A549 (cell line): Measurements from ENCODE around the gene SKIC2. TPM values are rescaled to one million over a fixed set of nuclear protein-coding genes. Genes with fewer than 3 reads are reported as not detected.
A peak's percentile ranks its signal among the peaks of the same experiment; 100 is the strongest.
"Not testable (repeated sequence)": the region's sequence is repeated elsewhere in the genome, so short reads cannot be mapped to it uniquely, and the experiment has no call there.

Experiments used
- ATAC-seq, 2 experiments: fragments of 200-7000 bp in 1 of 2; fragments of >200 bp in 1 of 2; cut with Nextera tagmentation in 1 of 2; cut with Tn5 transposase in 1 of 2; 3 replicates each; pipeline versions ENCODE4 v1.8.0 to v1.9.1; 2018 to 2020; ENCODE audit warnings: mild to moderate bottlenecking in 1 of 2, moderate library complexity in 1 of 2
- CTCF ChIA-PET: fragments of 300-600 bp; sonication (Branson Sonifier 250); formaldehyde crosslinking; extraction: SDS; loops from one replicate; lab custom pipeline; 2021; ENCODE audit warnings: antibody characterized with exemption, inconsistent platforms; lab: Yijun Ruan, JAX
- POLR2A ChIA-PET: fragments of 350-600 bp; formaldehyde crosslinking; extraction: SDS; loops from one replicate; lab custom pipeline; 2021; ENCODE audit warnings: antibody characterized with exemption, inconsistent platforms; lab: Yijun Ruan, JAX
- DNase-seq, 2 experiments: peaks; one replicate each; pipeline versions ENCODE4 v3.0.0 to v3.0.0-alpha.2; 2011 to 2016; ENCODE audit warnings: low read depth in 1 of 2, low spot score in 1 of 2
- FAIRE-seq: peaks from 2 replicates; lab custom pipeline; 2011; peaks lifted over from hg19 to GRCh38; lab: Jason Lieb, UNC
- H3K27ac ChIP-seq, 2 experiments: fragments of >200 bp; sonication (Bioruptor Twin); formaldehyde crosslinking; 3 replicates each; pipeline ENCODE4 v1.5.1; 2016 to 2017
- H3K4me1 ChIP-seq: fragments of >200 bp; sonication (Bioruptor Twin); formaldehyde crosslinking; 3 replicates; pipeline ENCODE4 v1.6.1; 2016
- H3K4me2 ChIP-seq: fragments of >200 bp; sonication (Bioruptor Twin); formaldehyde crosslinking; 3 replicates; pipeline ENCODE4 v1.6.1; 2016
- H3K4me3 ChIP-seq: fragments of >200 bp; sonication (Bioruptor Twin); formaldehyde crosslinking; 3 replicates; pipeline ENCODE4 v1.5.1; 2016
- H3K9me3 ChIP-seq: fragments of >200 bp; sonication (Bioruptor Twin); formaldehyde crosslinking; 3 replicates; pipeline ENCODE4 v1.6.1; 2016
- WGBS: methylation state at CpG from one replicate; pipeline ENCODE4 v1.1.6; 2017; ENCODE audit errors: missing lambda C conversion rate; 5-methylcytosine and 5-hydroxymethylcytosine counted together
- polyA plus RNA-seq, 4 experiments: library from polyadenylated mRNA; depleted of rRNA in 3 of 4; stranded (reverse); fragments of >200 nt; fragmentation: RNase III in 1 of 4; extraction: RNeasy Plus Mini Kit Qiagen cat#74134 plus additional on column Dnase treatment in 1 of 4; gene quantifications; 2 replicates in 3 of 4; 3 replicates in 1 of 4; pipeline ENCODE4 v1.2.3, GENCODE V29; 2011 to 2017

Gene SKIC2
- polyA plus RNA-seq, 2 of the 4 experiments (the other 2 are of a cell fraction): 20.8 to 37.5 TPM

DNA sequence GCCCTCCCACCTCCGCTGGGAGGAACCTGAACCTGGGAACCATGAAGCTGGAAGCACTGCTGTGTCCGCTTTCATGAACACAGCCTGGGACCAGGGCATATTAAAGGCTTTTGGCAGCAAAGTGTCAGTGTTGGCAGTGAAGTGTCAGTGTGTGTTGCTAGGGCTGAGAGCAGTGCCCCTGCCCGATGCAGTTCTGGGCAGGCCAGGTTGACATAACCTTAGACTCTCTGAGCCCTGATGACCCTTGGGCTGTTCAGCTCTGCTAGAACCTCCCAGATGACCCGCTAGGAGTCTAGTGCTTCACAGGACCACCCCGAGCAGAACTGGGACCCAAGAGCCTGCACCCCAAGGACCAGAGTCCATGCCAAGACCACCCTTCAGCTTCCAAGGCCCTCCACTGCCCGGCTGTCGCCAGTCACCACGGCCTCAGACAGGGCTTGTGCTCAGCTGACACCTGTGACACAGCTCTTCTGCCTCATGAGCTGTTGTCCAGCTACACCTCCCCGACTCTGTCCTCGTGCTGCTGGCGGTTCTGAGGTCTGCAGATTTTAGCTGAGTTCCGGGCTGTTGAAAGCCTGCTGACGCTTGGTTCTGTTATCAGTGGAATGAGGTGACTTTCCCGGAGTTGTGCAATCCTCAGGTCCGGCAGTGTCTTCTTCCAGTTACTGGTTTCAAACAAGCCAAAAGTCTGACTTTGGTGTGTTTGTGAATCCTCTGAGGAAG is 43.7 kb downstream of the SKIC2 start:
- CTCF ChIA-PET, H3K9me3 ChIP-seq, ATAC-seq, H3K4me3 ChIP-seq, FAIRE-seq, H3K27ac ChIP-seq, H3K4me1 ChIP-seq, POLR2A ChIA-PET, H3K4me2 ChIP-seq, DNase-seq: not testable (repeated sequence)
- no CpG with 5 or more reads among the region's 15 CpGs for WGBS

DNA sequence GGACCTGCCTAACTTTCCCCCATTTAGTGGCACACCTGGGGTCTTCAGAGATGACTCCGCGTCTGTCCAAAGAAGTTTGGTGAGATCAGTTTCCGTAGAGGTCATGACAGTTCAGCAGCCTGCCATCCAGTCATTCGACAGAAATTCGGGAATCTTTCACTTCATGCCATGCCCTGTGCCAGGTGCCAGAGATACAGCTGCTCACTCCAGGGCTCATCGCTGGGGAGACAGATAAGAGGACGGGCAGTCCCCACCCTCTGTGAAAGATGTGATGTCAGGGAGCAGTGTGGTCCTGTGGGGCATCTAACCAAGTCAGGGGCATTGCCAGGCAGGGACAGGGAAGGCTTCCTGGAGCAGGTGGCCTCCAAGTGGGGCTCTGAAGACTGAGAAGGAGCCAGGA is 44.3 kb downstream of the SKIC2 start:
- H3K27ac ChIP-seq, H3K9me3 ChIP-seq, H3K4me2 ChIP-seq, DNase-seq, H3K4me1 ChIP-seq, ATAC-seq, POLR2A ChIA-PET, FAIRE-seq, H3K4me3 ChIP-seq, CTCF ChIA-PET: not testable (repeated sequence)
- no CpG with 5 or more reads among the region's 7 CpGs for WGBS

DNA sequence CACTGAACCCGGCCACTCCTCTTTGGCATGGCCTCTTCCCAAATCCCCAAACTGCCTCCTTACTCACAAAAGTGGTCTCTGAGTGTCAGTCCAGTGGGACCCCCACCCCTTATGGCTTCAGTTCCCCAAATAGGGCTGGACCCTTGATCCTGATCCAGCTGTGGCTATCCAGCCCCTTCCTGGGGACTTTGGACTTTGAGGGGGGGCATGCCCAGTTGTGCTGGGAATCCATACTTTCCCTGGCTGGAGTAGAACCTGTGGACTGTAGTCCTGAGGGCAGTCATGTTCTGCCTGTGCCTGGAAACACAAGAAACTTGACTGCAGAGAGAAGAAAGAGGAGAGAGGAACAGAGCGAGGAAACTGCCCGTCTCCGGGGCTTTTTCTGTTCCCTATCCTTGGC is 45.4 kb downstream of the SKIC2 start:
- H3K4me1 ChIP-seq, DNase-seq, H3K4me3 ChIP-seq, H3K4me2 ChIP-seq, CTCF ChIA-PET, POLR2A ChIA-PET, H3K27ac ChIP-seq, H3K9me3 ChIP-seq, FAIRE-seq, ATAC-seq: not testable (repeated sequence)
- WGBS: 71% methylated on average over 4 of the region's 4 CpGs

DNA sequence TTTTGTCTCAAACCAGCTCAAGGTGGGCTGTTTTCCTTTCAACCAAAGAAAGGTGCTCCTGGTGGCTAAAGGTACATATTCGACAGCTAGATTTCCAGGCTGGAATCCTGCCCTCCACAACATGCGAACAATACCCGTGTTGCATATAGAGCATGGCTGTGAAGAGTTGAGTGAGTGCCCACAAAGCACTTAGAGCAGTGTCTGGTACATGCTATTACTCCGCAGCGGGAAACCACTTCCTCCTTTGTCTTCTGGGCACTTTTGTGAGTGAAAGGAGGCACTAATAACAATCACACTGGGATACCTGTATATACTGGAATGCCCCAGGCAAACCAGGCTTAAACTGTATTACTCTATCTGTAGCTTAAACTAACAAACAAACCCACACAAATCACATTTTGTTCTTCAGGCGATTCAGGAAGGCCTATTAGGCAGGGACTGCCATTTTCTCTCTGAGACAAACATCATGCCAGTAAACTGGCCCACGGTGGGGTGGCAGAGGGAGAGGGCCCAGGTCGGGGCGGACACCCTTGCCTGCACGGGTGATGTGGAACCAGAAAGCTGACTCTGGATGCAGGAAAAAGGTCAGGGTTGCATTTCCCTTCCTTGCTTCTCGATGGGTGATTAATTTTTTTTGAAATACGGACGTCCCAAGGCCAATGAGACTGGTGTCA is 46.0 kb downstream of the SKIC2 start:
- H3K27ac ChIP-seq, H3K4me2 ChIP-seq, DNase-seq, POLR2A ChIA-PET, FAIRE-seq, CTCF ChIA-PET, H3K4me3 ChIP-seq, ATAC-seq, H3K4me1 ChIP-seq, H3K9me3 ChIP-seq: not testable (repeated sequence)
- WGBS: 67% methylated on average over 9 of the region's 13 CpGs

DNA sequence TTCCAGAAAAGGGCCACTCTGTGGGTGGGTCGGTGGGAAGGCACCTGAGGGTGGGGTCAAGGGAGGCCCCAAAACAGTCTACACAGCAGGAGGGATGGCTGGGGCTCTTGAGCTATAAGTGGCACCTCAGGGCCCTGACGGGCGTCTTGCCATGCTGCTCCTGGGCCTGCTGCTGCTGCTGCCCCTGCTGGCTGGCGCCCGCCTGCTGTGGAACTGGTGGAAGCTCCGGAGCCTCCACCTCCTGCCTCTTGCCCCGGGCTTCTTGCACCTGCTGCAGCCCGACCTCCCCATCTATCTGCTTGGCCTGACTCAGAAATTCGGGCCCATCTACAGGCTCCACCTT is 46.5 kb downstream of the SKIC2 start:
- ATAC-seq: 0 out of 6 replicates have a peak, but pooled peaks of 1 of the 2 experiments have one; percentile 22
- H3K4me2 ChIP-seq, CTCF ChIA-PET, H3K4me3 ChIP-seq, H3K4me1 ChIP-seq, POLR2A ChIA-PET, FAIRE-seq, H3K27ac ChIP-seq, H3K9me3 ChIP-seq: not testable (repeated sequence)
- DNase-seq: peak in 1 of 2 experiments; percentile 0
- WGBS: 27% methylated on average over 3 of the region's 9 CpGs

DNA sequence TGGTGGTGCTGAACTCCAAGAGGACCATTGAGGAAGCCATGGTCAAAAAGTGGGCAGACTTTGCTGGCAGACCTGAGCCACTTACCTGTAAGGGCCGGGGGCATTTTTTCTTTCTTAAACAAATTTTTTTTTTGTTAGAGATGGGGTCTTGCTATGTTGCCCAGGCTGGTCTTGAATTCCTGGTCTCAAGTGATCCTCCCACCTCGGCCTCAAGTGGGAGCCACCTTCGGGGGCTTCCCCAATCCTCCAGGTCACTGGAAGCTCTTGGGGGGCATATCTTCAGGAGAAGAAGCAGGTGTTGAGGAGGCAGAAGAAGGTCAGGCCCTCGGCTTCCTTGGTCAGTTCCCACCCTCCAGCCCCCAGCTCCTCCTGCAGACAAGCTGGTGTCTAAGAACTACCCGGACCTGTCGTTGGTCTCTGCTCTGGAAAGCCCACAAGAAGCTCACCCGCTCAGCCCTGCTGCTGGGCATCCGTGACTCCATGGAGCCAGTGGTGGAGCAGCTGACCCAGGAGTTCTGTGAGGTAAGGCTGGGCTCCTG is 47.1 kb downstream of the SKIC2 start:
- H3K4me2 ChIP-seq, ATAC-seq, POLR2A ChIA-PET, CTCF ChIA-PET, DNase-seq, H3K4me1 ChIP-seq, H3K4me3 ChIP-seq, H3K27ac ChIP-seq, FAIRE-seq, H3K9me3 ChIP-seq: not testable (repeated sequence)
- 19% methylated on average over 3 of the region's 8 CpGs for WGBS

DNA sequence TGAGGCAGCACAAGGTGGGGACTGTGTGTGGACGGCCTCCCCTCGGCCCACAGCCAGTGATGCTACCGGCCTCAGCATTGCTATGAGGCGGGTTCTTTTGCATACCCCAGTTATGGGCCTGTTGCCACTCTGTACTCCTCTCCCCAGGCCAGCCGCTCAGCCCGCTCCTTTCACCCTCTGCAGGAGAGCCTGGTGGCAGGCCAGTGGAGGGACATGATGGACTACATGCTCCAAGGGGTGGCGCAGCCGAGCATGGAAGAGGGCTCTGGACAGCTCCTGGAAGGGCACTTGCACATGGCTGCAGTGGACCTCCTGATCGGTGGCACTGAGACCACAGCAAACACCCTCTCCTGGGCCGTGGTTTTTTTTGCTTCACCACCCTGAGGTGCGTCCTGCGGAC is 48.1 kb downstream of the SKIC2 start:
- DNase-seq (peak in 1 of 2 experiments; percentile 7), ATAC-seq (peak; percentile 23 to 69; a peak in 3 of 6 replicates)
- H3K4me3 ChIP-seq, H3K4me2 ChIP-seq, CTCF ChIA-PET, H3K4me1 ChIP-seq, H3K27ac ChIP-seq, POLR2A ChIA-PET, FAIRE-seq, H3K9me3 ChIP-seq: not testable (repeated sequence)
- 52% methylated on average over 6 of the region's 12 CpGs for WGBS

DNA sequence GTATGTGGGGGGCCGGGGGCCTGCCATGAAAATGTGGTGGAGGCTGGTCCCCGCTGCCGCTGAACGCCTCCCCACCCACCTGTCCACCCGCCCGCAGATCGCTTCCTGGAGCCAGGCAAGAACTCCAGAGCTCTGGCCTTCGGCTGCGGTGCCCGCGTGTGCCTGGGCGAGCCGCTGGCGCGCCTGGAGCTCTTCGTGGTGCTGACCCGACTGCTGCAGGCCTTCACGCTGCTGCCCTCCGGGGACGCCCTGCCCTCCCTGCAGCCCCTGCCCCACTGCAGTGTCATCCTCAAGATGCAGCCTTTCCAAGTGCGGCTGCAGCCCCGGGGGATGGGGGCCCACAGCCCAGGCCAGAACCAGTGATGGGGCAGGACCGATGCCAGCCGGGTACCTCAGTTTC is 49.1 kb downstream of the SKIC2 start:
- H3K4me2 ChIP-seq, H3K9me3 ChIP-seq, H3K4me3 ChIP-seq, ATAC-seq, H3K27ac ChIP-seq, POLR2A ChIA-PET, H3K4me1 ChIP-seq, FAIRE-seq, DNase-seq, CTCF ChIA-PET: not testable (repeated sequence)
- no CpG with 5 or more reads among the region's 24 CpGs for WGBS

DNA sequence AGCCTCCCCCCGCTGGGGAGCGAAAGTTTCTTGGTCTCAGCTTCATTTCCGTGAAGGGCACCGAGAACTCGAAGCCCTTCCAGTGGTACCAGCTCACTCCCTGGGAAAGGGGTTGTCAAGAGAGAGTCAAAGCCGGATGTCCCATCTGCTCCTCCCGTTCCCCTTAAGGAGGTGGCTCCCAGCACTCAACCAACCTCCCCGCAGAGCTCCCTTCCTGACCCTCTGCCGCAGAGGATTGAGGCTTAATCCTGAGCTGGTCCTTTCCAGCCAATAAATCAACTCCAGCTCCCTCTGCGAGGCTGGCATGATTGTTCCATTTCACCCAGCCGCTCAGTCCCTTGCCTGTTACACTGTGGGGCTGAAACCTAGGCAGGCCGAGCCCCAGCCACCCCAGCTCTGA is 49.6 kb downstream of the SKIC2 start:
- H3K27ac ChIP-seq, FAIRE-seq, H3K4me3 ChIP-seq, H3K4me2 ChIP-seq, POLR2A ChIA-PET, DNase-seq, H3K9me3 ChIP-seq, H3K4me1 ChIP-seq, ATAC-seq, CTCF ChIA-PET: not testable (repeated sequence)
- 40% methylated on average over 1 of the region's 12 CpGs for WGBS

DNA sequence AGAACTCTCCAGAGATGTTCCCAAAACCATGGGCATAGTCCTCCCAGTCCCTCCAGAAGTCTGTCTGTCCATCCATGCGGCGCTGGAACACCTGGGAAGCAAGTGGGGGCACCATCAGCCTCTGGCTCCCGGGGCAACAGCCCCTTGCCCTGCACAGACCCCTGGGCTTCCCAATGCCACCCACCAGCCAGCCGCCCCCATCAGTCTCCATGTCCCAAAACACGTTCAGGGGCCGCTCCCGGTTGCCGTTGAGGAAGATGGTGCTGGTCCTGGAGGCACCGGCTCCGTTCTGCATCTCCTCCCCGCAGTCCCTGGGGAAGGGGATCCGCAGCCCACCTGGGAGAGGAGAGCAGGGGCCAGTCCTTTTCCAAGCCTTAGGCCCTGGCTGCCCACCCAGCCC is 50.6 kb downstream of the SKIC2 start:
- H3K27ac ChIP-seq, H3K4me2 ChIP-seq, POLR2A ChIA-PET, H3K4me1 ChIP-seq, CTCF ChIA-PET, DNase-seq, H3K4me3 ChIP-seq, ATAC-seq, H3K9me3 ChIP-seq, FAIRE-seq: not testable (repeated sequence)
- WGBS: no CpG with 5 or more reads among the region's 12 CpGs

DNA sequence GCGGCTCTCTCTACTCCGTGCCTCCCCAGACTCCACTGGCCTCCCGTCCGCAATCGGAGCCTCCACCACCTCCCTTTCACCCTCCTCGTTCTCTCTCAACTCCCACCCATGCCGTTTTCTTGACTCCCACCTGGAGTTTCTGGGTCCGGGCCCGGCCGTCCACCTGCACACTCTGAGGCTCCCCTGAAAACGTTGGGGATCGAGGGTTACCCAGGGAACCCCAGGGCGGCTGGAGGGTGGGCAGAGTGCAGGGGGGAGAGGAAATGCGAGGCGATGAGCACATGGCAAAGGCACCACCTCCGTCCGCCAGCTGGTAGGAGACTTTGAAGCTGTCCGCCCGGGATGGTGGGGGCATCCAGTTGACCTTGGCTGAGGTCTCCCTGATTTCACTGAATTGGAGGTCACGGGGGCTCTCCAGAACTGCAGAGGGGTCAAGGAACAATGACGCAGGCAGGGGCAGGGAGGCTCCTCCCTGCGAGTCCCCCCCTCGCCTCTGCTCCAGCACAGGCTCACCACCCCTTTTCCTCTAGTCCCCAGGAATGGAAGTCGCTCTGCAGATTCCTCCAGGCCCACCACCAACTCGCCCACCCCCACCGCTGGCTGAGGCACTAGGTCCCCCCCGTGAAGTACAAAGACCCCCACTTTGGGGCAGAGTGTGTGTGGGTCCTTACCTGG is 52.0 kb downstream of the SKIC2 start:
- POLR2A ChIA-PET, CTCF ChIA-PET, H3K4me1 ChIP-seq, H3K9me3 ChIP-seq, H3K4me2 ChIP-seq, H3K27ac ChIP-seq, H3K4me3 ChIP-seq, FAIRE-seq, DNase-seq, ATAC-seq: not testable (repeated sequence)
- WGBS: 62% methylated on average over 14 of the region's 27 CpGs
